Measurements from ENCODE around the gene RIT2.

RIT2 gene

GRCh38 chr18:43116699-43117294 is 1.3 kb upstream of the RIT2 start:
- Mint-ChIP-seq H3K9me3 (no peaks in the 10 kb centered on the region), H3K4me3 (no peak overlapping the region), H3K27me3 (no peaks in the 10 kb centered on the region), H3K27ac (no peak overlapping the region), H3K36me3 (no peaks in the 10 kb centered on the region), H3K4me1 (no peaks in the 10 kb centered on the region)

GRCh38 chr18:43113220-43113895 is 2.1 kb downstream of the RIT2 start:
- Mint-ChIP-seq H3K27me3 (no peaks in the 10 kb centered on the region), H3K4me3 (no peak overlapping the region), H3K9me3 (no peaks in the 10 kb centered on the region), H3K4me1 (no peaks in the 10 kb centered on the region), H3K27ac (no peak overlapping the region), H3K36me3 (no peaks in the 10 kb centered on the region)

- no peak overlapping the region for H3K27ac Mint-ChIP-seq
- no peaks in the 10 kb centered on the region for H3K4me1 Mint-ChIP-seq
- H3K9me3 Mint-ChIP-seq, result peaks cover 3% of the 10 kb centered on the region
- no peaks in the 10 kb centered on the region for H3K27me3 Mint-ChIP-seq
- H3K4me3 Mint-ChIP-seq, result no peak overlapping the region
- no peaks in the 10 kb centered on the region for H3K36me3 Mint-ChIP-seq
These were observed 6.6 kb downstream of the RIT2 start for GRCh38 chr18:43108882-43109281.

GRCh38 chr18:43108469-43108868 is 7.0 kb downstream of the RIT2 start:
- Mint-ChIP-seq H3K4me1 (no peaks in the 10 kb centered on the region), H3K27me3 (no peaks in the 10 kb centered on the region)

GRCh38 chr18:43093646-43094045 is 21.8 kb downstream of the RIT2 start:
- Mint-ChIP-seq H3K4me3 (no peak overlapping the region), H3K27me3 (no peaks in the 10 kb centered on the region), H3K9me3 (peaks cover 5% of the 10 kb centered on the region), H3K4me1 (no peaks in the 10 kb centered on the region), H3K36me3 (no peaks in the 10 kb centered on the region), H3K27ac (no peak overlapping the region)

More at GRCh38 chr18:43108469-43108868, 7.0 kb downstream of the RIT2 start:
- H3K27ac Mint-ChIP-seq, result no peak overlapping the region
- no peaks in the 10 kb centered on the region for H3K36me3 Mint-ChIP-seq
- H3K4me3 Mint-ChIP-seq, result no peak overlapping the region
- peaks cover 7% of the 10 kb centered on the region for H3K9me3 Mint-ChIP-seq

GRCh38 chr18:43092539-43092938 is 22.9 kb downstream of the RIT2 start:
- Mint-ChIP-seq H3K27me3 (no peaks in the 10 kb centered on the region), H3K4me3 (no peak overlapping the region), H3K4me1 (no peaks in the 10 kb centered on the region), H3K27ac (no peak overlapping the region), H3K36me3 (no peaks in the 10 kb centered on the region), H3K9me3 (peaks cover 5% of the 10 kb centered on the region)

GRCh38 chr18:43081396-43081795 is 34.1 kb downstream of the RIT2 start:
- H3K27me3 Mint-ChIP-seq, result no peaks in the 10 kb centered on the region
- no peaks in the 10 kb centered on the region for H3K36me3 Mint-ChIP-seq
- H3K4me3 Mint-ChIP-seq, result no peak overlapping the region
- H3K4me1 Mint-ChIP-seq, result no peaks in the 10 kb centered on the region
- no peak overlapping the region for H3K27ac Mint-ChIP-seq
- peaks cover 9% of the 10 kb centered on the region for H3K9me3 Mint-ChIP-seq

- no peaks in the 10 kb centered on the region for H3K36me3 Mint-ChIP-seq
- H3K27me3 Mint-ChIP-seq, result no peaks in the 10 kb centered on the region
- peaks cover 9% of the 10 kb centered on the region for H3K9me3 Mint-ChIP-seq
- no peak overlapping the region for H3K4me3 Mint-ChIP-seq
- no peaks in the 10 kb centered on the region for H3K4me1 Mint-ChIP-seq
- no peak overlapping the region for H3K27ac Mint-ChIP-seq
These were observed 34.8 kb downstream of the RIT2 start for GRCh38 chr18:43080671-43081070.

- Mint-ChIP-seq H3K27ac (no peak overlapping the region), H3K36me3 (no peaks in the 10 kb centered on the region), H3K27me3 (no peaks in the 10 kb centered on the region), H3K4me3 (no peak overlapping the region), H3K4me1 (no peaks in the 10 kb centered on the region), H3K9me3 (no peaks in the 10 kb centered on the region)
These were observed 36.1 kb downstream of the RIT2 start for GRCh38 chr18:43079422-43079821.

- Mint-ChIP-seq H3K27me3 (no peaks in the 10 kb centered on the region), H3K9me3 (peaks cover 4% of the 10 kb centered on the region), H3K27ac (no peak overlapping the region), H3K4me3 (no peak overlapping the region), H3K4me1 (no peaks in the 10 kb centered on the region), H3K36me3 (no peaks in the 10 kb centered on the region)
These were observed 36.9 kb downstream of the RIT2 start for GRCh38 chr18:43078478-43079092.

- peaks cover 7% of the 10 kb centered on the region for H3K9me3 Mint-ChIP-seq
- no peaks in the 10 kb centered on the region for H3K36me3 Mint-ChIP-seq
- H3K27ac Mint-ChIP-seq, result no peak overlapping the region
- H3K4me3 Mint-ChIP-seq, result no peak overlapping the region
- no peaks in the 10 kb centered on the region for H3K27me3 Mint-ChIP-seq
- H3K4me1 Mint-ChIP-seq, result no peaks in the 10 kb centered on the region
These were observed 37.8 kb downstream of the RIT2 start for GRCh38 chr18:43077510-43078308.

- no peak overlapping the region for H3K4me3 Mint-ChIP-seq
- H3K27ac Mint-ChIP-seq, result no peak overlapping the region
- no peaks in the 10 kb centered on the region for H3K27me3 Mint-ChIP-seq
- H3K4me1 Mint-ChIP-seq, result no peaks in the 10 kb centered on the region
- no peaks in the 10 kb centered on the region for H3K36me3 Mint-ChIP-seq
- H3K9me3 Mint-ChIP-seq, result peaks cover 7% of the 10 kb centered on the region
These were observed 41.7 kb downstream of the RIT2 start for GRCh38 chr18:43073771-43074170.

- Mint-ChIP-seq H3K27ac (no peak overlapping the region), H3K36me3 (no peaks in the 10 kb centered on the region), H3K4me3 (no peak overlapping the region)
These were observed 46.7 kb downstream of the RIT2 start for GRCh38 chr18:43068781-43069180.

GRCh38 chr18:43067570-43067969 is 47.9 kb downstream of the RIT2 start:
- H3K27me3 Mint-ChIP-seq, result no peaks in the 10 kb centered on the region
- H3K4me1 Mint-ChIP-seq, result no peaks in the 10 kb centered on the region
- H3K27ac Mint-ChIP-seq, result no peak overlapping the region
- no peaks in the 10 kb centered on the region for H3K36me3 Mint-ChIP-seq
- no peak overlapping the region for H3K4me3 Mint-ChIP-seq
- peaks cover 15% of the 10 kb centered on the region for H3K9me3 Mint-ChIP-seq

More at GRCh38 chr18:43068781-43069180, 46.7 kb downstream of the RIT2 start:
- no peaks in the 10 kb centered on the region for H3K4me1 Mint-ChIP-seq
- H3K9me3 Mint-ChIP-seq, result peaks cover 20% of the 10 kb centered on the region
- H3K27me3 Mint-ChIP-seq, result no peaks in the 10 kb centered on the region

- H3K4me3 Mint-ChIP-seq, result no peak overlapping the region
- no peaks in the 10 kb centered on the region for H3K36me3 Mint-ChIP-seq
- H3K27me3 Mint-ChIP-seq, result no peaks in the 10 kb centered on the region
- peaks cover 11% of the 10 kb centered on the region for H3K9me3 Mint-ChIP-seq
- H3K27ac Mint-ChIP-seq, result no peak overlapping the region
- H3K4me1 Mint-ChIP-seq, result no peaks in the 10 kb centered on the region
These were observed 53.7 kb downstream of the RIT2 start for GRCh38 chr18:43061816-43062215.

GRCh38 chr18:43061318-43061717 is 54.2 kb downstream of the RIT2 start:
- H3K4me3 Mint-ChIP-seq, result no peak overlapping the region

More at GRCh38 chr18:43061318-43061717, 54.2 kb downstream of the RIT2 start:
- no peaks in the 10 kb centered on the region for H3K27me3 Mint-ChIP-seq
- H3K27ac Mint-ChIP-seq, result no peak overlapping the region
- no peaks in the 10 kb centered on the region for H3K4me1 Mint-ChIP-seq
- H3K36me3 Mint-ChIP-seq, result no peaks in the 10 kb centered on the region
- peaks cover 6% of the 10 kb centered on the region for H3K9me3 Mint-ChIP-seq

All from activated naive CD4-positive, alpha-beta T cell treated with anti-CD3 and anti-CD28 coated beads, Interleukin-2, amount 50 U/mL, for 24 hours (primary cell).